ENCODE results near the gene GPR142.

Gene GPR142

DNA sequence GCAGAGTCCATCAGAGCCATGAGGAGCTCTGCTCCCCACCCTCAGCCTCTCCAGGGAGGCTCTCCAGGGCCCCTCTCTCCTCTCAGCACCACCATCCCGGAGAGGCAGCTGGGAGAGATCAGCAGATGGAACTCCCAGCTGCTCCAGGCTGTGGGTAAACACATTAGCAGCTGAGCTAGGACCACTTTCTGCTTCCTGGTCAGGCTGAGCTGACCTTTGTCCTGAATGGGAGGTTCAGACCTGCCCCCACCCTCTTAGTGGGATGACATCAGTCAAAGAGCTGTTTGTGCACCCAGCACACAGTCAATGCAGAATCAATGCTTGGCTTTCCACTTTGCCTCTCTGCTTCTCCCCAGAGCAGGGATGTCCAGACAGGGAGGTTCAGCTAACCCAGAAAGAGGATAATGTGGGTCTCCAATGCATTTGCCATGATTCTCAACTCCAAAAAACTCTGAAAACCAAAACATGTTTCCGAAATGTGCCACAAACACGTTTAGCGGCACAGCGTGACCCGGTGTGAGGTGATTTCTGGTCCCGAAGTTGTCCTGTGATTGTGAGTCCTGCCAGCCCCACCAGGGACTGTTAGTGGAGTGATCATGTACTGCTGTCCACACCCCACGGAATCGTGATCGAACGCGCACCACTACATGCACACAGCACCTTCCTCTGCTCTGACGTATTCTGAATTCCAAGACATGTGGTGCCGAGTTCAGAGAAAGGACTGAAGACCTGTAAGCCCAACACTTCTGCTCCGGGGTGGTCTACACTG lies 6.7 kb downstream of the GPR142 start:
- CTCF ChIA-PET, result interaction anchor here (0.5 to 15.0 kb wide), 6 partner anchors 64 to 233 kb away, joined by 3 to 453 read pairs (median 4); no protein-coding TSS in a partner anchor
- H3K27ac ChIP-seq (ENCODE audit: extremely low read depth, low read depth, low read length), result no peak overlapping the region
- TF ChIP-seq ZNF843 (tag by site-specific recombination; IDR thresholded peaks at IDR 0.05) (no peak), ZNF394 (tag by site-specific recombination; IDR thresholded peaks at IDR 0.05; ENCODE audit: borderline replicate concordance) (peak; percentile 46; the same call in 1 of the 2 replicates), ZIC2 (tag by site-specific recombination; IDR thresholded peaks at IDR 0.05) (peak; percentile 43), SP2 (tag by site-specific recombination; IDR thresholded peaks at IDR 0.05) (peak; percentile 23; the same call in 1 of the 2 replicates)
- no peaks in the 10 kb centered on the region for H3K36me3 ChIP-seq (ENCODE audit: control insufficient read depth in 2 of 2, insufficient read depth in 1 of 2, low read length in 2 of 2)
- no peak overlapping the region for H3K4me3 ChIP-seq (ENCODE audit: low read depth, low read length)
- POLR2A ChIA-PET, result no interaction called here
- no peaks in the 10 kb centered on the region for H3K9me3 ChIP-seq (ENCODE audit: control insufficient read depth, insufficient read depth, low read depth, low read length)
- no peaks in the 10 kb centered on the region for H3K4me1 ChIP-seq (ENCODE audit: control insufficient read depth, insufficient read depth, low read length)

GRCh38 chr17:74374858-74375257 lies 7.6 kb downstream of the GPR142 start:
- TF ChIP-seq ZNF544 (tag by site-specific recombination; IDR thresholded peaks at IDR 0.05), result no peak
- no peak for TF ChIP-seq ZNF530 (tag by site-specific recombination; IDR thresholded peaks at IDR 0.05; ENCODE audit: low read depth)
- TF ChIP-seq, protein P1, sequence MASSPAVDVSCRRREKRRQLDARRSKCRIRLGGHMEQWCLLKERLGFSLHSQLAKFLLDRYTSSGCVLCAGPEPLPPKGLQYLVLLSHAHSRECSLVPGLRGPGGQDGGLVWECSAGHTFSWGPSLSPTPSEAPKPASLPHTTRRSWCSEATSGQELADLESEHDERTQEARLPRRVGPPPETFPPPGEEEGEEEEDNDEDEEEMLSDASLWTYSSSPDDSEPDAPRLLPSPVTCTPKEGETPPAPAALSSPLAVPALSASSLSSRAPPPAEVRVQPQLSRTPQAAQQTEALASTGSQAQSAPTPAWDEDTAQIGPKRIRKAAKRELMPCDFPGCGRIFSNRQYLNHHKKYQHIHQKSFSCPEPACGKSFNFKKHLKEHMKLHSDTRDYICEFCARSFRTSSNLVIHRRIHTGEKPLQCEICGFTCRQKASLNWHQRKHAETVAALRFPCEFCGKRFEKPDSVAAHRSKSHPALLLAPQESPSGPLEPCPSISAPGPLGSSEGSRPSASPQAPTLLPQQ (tag by site-specific recombination; IDR thresholded peaks at IDR 0.05), result no peak
- Histone ChIP-seq H3K4me1 (ENCODE audit: control insufficient read depth, insufficient read depth, low read length) (peaks cover 4% of the 10 kb centered on the region), H3K27ac (ENCODE audit: extremely low read depth, low read depth, low read length) (no peak overlapping the region), H3K4me3 (ENCODE audit: low read depth, low read length) (no peak overlapping the region), H3K36me3 (ENCODE audit: control insufficient read depth in 2 of 2, insufficient read depth in 1 of 2, low read length in 2 of 2) (no peaks in the 10 kb centered on the region), H3K9me3 (ENCODE audit: control insufficient read depth, insufficient read depth, low read depth, low read length) (no peaks in the 10 kb centered on the region)
- POLR2A ChIA-PET, result no interaction called here
- CTCF ChIA-PET, result interaction anchor here (0.8 to 15.0 kb wide), 2 partner anchors 10 to 81 kb away, joined by 3 to 453 read pairs; no protein-coding TSS in a partner anchor

DNA sequence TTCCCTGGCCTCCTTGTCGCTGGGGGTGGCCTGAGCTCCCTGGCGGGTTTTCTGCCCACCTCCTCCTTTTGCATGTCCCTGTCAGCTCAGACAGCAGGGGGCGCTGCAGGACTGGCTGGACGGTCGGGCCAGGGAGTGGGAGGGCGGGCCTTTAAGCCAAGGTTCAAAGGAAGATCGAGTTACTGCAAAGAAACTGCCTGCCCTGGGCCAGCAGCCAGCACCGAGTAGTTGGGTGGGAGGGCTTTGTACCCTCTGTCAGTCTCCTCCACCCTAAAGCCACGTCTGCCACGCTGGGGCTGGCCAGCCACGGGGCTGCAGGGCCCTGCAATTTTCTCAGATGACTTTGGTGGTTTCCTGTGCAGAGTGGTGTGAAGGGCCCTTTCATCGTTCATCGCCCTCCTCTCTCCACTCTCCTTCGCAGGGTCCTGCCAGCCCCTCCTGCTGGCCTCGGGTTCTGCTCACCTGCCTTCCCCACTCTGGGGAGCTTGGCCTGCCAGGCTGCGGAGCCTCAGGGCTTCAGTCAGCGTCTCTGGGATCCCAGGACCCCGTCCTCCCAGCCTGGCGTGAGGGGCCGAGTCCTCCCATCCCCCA lies 12.3 kb downstream of the GPR142 start:
- no peak overlapping the region for H3K4me3 ChIP-seq (ENCODE audit: low read depth, low read length)
- no peaks in the 10 kb centered on the region for H3K36me3 ChIP-seq (ENCODE audit: control insufficient read depth in 2 of 2, insufficient read depth in 1 of 2, low read length in 2 of 2)
- H3K9me3 ChIP-seq (ENCODE audit: control insufficient read depth, insufficient read depth, low read depth, low read length), result no peaks in the 10 kb centered on the region
- H3K4me1 ChIP-seq (ENCODE audit: control insufficient read depth, insufficient read depth, low read length), result peaks cover 6% of the 10 kb centered on the region
- ChIA-PET CTCF (interaction anchor here (0.5 to 15.0 kb wide), 51 partner anchors 9 to 337 kb away, joined by 3 to 453 read pairs (median 5); partner anchors contain the start of genes BTBD17, CD300A, CD300C and GPR142), POLR2A (interaction anchor here (1.0 to 2.2 kb wide), 3 partner anchors 17 to 75 kb away, joined by 5 to 16 read pairs (median 5); no protein-coding TSS in a partner anchor)
- no peak overlapping the region for H3K27ac ChIP-seq (ENCODE audit: extremely low read depth, low read depth, low read length)
- TF ChIP-seq ZNF555 (tag by site-specific recombination; conservative IDR thresholded peaks at IDR 0.05), result no peak
- TF ChIP-seq, protein P2, sequence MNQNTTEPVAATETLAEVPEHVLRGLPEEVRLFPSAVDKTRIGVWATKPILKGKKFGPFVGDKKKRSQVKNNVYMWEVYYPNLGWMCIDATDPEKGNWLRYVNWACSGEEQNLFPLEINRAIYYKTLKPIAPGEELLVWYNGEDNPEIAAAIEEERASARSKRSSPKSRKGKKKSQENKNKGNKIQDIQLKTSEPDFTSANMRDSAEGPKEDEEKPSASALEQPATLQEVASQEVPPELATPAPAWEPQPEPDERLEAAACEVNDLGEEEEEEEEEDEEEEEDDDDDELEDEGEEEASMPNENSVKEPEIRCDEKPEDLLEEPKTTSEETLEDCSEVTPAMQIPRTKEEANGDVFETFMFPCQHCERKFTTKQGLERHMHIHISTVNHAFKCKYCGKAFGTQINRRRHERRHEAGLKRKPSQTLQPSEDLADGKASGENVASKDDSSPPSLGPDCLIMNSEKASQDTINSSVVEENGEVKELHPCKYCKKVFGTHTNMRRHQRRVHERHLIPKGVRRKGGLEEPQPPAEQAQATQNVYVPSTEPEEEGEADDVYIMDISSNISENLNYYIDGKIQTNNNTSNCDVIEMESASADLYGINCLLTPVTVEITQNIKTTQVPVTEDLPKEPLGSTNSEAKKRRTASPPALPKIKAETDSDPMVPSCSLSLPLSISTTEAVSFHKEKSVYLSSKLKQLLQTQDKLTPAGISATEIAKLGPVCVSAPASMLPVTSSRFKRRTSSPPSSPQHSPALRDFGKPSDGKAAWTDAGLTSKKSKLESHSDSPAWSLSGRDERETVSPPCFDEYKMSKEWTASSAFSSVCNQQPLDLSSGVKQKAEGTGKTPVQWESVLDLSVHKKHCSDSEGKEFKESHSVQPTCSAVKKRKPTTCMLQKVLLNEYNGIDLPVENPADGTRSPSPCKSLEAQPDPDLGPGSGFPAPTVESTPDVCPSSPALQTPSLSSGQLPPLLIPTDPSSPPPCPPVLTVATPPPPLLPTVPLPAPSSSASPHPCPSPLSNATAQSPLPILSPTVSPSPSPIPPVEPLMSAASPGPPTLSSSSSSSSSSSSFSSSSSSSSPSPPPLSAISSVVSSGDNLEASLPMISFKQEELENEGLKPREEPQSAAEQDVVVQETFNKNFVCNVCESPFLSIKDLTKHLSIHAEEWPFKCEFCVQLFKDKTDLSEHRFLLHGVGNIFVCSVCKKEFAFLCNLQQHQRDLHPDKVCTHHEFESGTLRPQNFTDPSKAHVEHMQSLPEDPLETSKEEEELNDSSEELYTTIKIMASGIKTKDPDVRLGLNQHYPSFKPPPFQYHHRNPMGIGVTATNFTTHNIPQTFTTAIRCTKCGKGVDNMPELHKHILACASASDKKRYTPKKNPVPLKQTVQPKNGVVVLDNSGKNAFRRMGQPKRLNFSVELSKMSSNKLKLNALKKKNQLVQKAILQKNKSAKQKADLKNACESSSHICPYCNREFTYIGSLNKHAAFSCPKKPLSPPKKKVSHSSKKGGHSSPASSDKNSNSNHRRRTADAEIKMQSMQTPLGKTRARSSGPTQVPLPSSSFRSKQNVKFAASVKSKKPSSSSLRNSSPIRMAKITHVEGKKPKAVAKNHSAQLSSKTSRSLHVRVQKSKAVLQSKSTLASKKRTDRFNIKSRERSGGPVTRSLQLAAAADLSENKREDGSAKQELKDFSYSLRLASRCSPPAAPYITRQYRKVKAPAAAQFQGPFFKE (tag by site-specific recombination; IDR thresholded peaks at IDR 0.05; ENCODE audit: borderline replicate concordance), result no peak
- TF ChIP-seq MEIS1 (CRISPR knock-in tag; IDR thresholded peaks at IDR 0.05; ENCODE audit: borderline replicate concordance), result no peak
- TF ChIP-seq, protein P3, sequence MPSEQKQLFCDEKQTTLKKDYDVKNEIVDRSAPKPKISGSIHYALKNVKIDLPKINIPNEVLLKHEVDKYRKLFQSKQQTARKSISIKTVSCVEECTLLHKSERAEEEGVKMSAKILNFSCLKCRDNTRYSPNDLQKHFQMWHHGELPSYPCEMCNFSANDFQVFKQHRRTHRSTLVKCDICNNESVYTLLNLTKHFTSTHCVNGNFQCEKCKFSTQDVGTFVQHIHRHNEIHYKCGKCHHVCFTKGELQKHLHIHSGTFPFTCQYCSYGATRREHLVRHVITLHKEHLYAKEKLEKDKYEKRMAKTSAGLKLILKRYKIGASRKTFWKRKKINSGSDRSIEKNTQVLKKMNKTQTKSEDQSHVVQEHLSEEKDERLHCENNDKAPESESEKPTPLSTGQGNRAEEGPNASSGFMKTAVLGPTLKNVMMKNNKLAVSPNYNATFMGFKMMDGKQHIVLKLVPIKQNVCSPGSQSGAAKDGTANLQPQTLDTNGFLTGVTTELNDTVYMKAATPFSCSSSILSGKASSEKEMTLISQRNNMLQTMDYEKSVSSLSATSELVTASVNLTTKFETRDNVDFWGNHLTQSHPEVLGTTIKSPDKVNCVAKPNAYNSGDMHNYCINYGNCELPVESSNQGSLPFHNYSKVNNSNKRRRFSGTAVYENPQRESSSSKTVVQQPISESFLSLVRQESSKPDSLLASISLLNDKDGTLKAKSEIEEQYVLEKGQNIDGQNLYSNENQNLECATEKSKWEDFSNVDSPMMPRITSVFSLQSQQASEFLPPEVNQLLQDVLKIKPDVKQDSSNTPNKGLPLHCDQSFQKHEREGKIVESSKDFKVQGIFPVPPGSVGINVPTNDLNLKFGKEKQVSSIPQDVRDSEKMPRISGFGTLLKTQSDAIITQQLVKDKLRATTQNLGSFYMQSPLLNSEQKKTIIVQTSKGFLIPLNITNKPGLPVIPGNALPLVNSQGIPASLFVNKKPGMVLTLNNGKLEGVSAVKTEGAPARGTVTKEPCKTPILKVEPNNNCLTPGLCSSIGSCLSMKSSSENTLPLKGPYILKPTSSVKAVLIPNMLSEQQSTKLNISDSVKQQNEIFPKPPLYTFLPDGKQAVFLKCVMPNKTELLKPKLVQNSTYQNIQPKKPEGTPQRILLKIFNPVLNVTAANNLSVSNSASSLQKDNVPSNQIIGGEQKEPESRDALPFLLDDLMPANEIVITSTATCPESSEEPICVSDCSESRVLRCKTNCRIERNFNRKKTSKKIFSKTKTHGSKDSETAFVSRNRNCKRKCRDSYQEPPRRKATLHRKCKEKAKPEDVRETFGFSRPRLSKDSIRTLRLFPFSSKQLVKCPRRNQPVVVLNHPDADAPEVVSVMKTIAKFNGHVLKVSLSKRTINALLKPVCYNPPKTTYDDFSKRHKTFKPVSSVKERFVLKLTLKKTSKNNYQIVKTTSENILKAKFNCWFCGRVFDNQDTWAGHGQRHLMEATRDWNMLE (tag by site-specific recombination; conservative IDR thresholded peaks at IDR 0.05; ENCODE audit: low read depth), result no peak; the same call in 1 of the 2 replicates
- TF ChIP-seq ZNF548 (tag by site-specific recombination; IDR thresholded peaks at IDR 0.05), result no peak
- TF ChIP-seq ZNF629 (tag by site-specific recombination; IDR thresholded peaks at IDR 0.05), result no peak
- no peak for TF ChIP-seq ZNF426 (tag by site-specific recombination; IDR thresholded peaks at IDR 0.05)
- TF ChIP-seq PBX3 (CRISPR knock-in tag; IDR thresholded peaks at IDR 0.05), result no peak
